ENCODE measurements around the gene COL7A1. TPM values are rescaled to one million over a fixed set of nuclear protein-coding genes. Genes with fewer than 3 reads are reported as not detected.

COL7A1 gene
- total and polyA plus RNA-seq, 2 donors (not counting 1 experiment from before 2014, with no cell fraction given): 0.75 to 2.1 TPM

DNA sequence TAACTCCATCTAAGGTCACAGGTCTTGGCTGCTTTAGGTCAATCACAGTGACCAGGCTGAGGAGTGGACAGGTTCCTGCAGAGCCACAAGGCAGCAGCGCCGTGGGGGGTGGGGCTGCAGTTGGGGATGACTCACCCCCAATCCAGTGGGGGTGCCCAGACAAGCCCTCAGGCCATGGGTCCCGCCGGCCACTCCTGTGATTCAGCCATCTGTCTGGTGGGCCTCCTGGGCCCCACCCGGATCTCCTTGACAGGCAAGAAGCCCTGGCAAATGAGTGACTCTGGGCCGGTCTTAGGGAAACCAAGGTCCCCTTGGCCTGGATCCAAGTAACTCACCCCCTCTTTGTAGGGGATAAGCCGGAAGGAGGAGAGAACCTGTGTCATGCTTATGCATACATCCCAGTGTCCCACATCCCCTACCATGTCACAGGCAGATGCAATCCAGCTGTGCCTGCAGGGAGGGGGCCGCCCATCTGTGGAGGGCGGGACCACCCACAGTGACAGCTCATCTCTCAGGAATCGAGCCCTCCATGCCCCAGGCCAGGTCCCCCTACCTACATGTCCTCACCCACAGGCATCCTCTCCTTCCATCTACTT lies 495 bp upstream of the COL7A1 start:
- ChIA-PET POLR2A (no interaction called here), CTCF (no interaction called here)
- H3K4me1 ChIP-seq (ENCODE audit: control insufficient read depth in 2 of 2, insufficient read depth in 2 of 2, low read length in 2 of 2): peaks cover 4 to 9% of the 10 kb centered on the region in 2 donors
- Mint-ChIP-seq H3K9me3 (ENCODE audit: insufficient read depth) (no peaks in the 10 kb centered on the region), H3K27me3 (peaks cover 21% of the 10 kb centered on the region), H3K4me1 (peaks cover 9% of the 10 kb centered on the region), H3K4me3 (no peak overlapping the region), H3K27ac (no peak overlapping the region)
- H3K9me3 ChIP-seq (ENCODE audit: control extremely low read depth in 1 of 3, control insufficient read depth in 2 of 3, insufficient read depth in 1 of 3, low read length in 2 of 3): no peaks in the 10 kb centered on the region
- H3K27ac ChIP-seq (ENCODE audit: low read length in 2 of 2): no peak overlapping the region
- no peak overlapping the region for H3K9ac ChIP-seq (ENCODE audit: low read length)
- no peak overlapping the region for H2AFZ ChIP-seq (ENCODE audit: insufficient read depth, low read depth, low read length, poor library complexity, severe bottlenecking)
- ATAC-seq (ENCODE audit: low read depth) (peak; percentile 13), DNase-seq (no peak)
- H3K4me2 ChIP-seq (replicated peaks; ENCODE audit: low read depth, low read length, poor library complexity, severe bottlenecking): peak overlapping the region; percentile 53
- TF ChIP-seq, protein P1, sequence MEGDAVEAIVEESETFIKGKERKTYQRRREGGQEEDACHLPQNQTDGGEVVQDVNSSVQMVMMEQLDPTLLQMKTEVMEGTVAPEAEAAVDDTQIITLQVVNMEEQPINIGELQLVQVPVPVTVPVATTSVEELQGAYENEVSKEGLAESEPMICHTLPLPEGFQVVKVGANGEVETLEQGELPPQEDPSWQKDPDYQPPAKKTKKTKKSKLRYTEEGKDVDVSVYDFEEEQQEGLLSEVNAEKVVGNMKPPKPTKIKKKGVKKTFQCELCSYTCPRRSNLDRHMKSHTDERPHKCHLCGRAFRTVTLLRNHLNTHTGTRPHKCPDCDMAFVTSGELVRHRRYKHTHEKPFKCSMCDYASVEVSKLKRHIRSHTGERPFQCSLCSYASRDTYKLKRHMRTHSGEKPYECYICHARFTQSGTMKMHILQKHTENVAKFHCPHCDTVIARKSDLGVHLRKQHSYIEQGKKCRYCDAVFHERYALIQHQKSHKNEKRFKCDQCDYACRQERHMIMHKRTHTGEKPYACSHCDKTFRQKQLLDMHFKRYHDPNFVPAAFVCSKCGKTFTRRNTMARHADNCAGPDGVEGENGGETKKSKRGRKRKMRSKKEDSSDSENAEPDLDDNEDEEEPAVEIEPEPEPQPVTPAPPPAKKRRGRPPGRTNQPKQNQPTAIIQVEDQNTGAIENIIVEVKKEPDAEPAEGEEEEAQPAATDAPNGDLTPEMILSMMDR (IDR thresholded peaks at IDR 0.05): no peak
- TF ChIP-seq EZH2 (IDR thresholded peaks at IDR 0.05; ENCODE audit: borderline replicate concordance, insufficient read depth, low read depth, low read length, poor library complexity, severe bottlenecking): no peak
- WGBS (ENCODE audit: insufficient coverage): 53% methylated on average over 5 of the region's 10 CpGs
- no peak overlapping the region for H3K4me3 ChIP-seq (ENCODE audit: control extremely low read depth in 1 of 5, extremely low read depth in 1 of 5, insufficient read depth in 1 of 5, low read depth in 2 of 5, low read length in 4 of 5)
- no peaks in the 10 kb centered on the region for H3K79me2 ChIP-seq (ENCODE audit: control insufficient read depth, insufficient read depth, low read length)
- H3K27me3 ChIP-seq (replicated peaks in 1 of 4; ENCODE audit: control extremely low read depth in 1 of 4, control insufficient read depth in 3 of 4, insufficient read depth in 4 of 4, low read length in 3 of 4): peaks cover 0 to 33% (median 6%) of the 10 kb centered on the region in 4 experiments
- H4K20me1 ChIP-seq (ENCODE audit: control insufficient read depth, insufficient read depth, low read length, poor library complexity, severe bottlenecking): no peaks in the 10 kb centered on the region
- intact Hi-C loops (cut with micrococcal nuclease): no loop called here
- peaks cover 0 to 30% of the 10 kb centered on the region in 2 experiments for H3K36me3 ChIP-seq (replicated peaks in 1 of 2; ENCODE audit: control extremely low read depth in 1 of 2, control insufficient read depth in 1 of 2, extremely low read depth in 1 of 2, insufficient read depth in 2 of 2, low read length in 1 of 2)

DNA sequence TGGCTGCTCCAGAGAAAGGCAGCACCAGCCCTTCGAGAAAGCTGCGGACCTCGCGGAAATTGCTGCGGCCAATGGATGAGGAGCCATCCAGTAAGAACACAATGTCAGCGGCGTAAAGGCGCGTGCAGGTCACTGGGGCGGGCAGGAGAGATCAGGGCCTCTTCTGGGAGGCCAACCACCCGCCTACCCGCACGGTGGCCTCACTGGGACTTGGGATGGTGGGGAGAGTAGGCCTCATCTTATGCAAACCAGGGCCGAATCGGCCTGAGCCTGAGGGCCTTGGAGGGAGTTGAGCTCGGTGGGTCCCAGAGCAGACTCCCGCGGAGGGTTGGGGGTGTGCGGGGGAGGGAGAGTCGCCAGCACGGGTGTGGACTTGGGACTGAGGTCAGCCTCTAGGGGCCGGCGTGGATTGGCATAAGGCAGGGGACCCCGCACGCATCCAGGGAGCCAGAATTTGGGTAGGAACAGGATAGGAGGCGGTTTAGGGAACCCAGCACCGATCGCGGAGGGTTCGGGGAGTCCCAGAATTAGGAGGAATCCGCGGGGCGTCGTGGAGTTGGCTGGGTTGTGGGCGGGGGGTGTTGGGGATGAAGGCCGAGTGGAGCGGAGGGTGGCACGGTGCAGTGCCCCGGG lies 596 bp downstream of the COL7A1 start:
- ATAC-seq (ENCODE audit: low read depth) (no peak), DNase-seq (no peak)
- H3K4me2 ChIP-seq (replicated peaks; ENCODE audit: low read depth, low read length, poor library complexity, severe bottlenecking): peak overlapping the region; percentile 53
- ChIA-PET CTCF (no interaction called here), POLR2A (no interaction called here)
- no peaks in the 10 kb centered on the region for H3K9me3 Mint-ChIP-seq (ENCODE audit: insufficient read depth)
- H4K20me1 ChIP-seq (ENCODE audit: control insufficient read depth, insufficient read depth, low read length, poor library complexity, severe bottlenecking): no peaks in the 10 kb centered on the region
- H3K9ac ChIP-seq (ENCODE audit: low read length): no peak overlapping the region
- H3K79me2 ChIP-seq (ENCODE audit: control insufficient read depth, insufficient read depth, low read length): no peaks in the 10 kb centered on the region
- no peak overlapping the region for H3K27ac ChIP-seq (ENCODE audit: low read length in 2 of 2)
- peaks cover 9% of the 10 kb centered on the region for H3K4me1 Mint-ChIP-seq
- H2AFZ ChIP-seq (ENCODE audit: insufficient read depth, low read depth, low read length, poor library complexity, severe bottlenecking): peak overlapping the region; percentile 38
- H3K36me3 ChIP-seq (replicated peaks in 1 of 2; ENCODE audit: control extremely low read depth in 1 of 2, control insufficient read depth in 1 of 2, extremely low read depth in 1 of 2, insufficient read depth in 2 of 2, low read length in 1 of 2): peaks cover 0 to 19% of the 10 kb centered on the region in 2 experiments
- H3K9me3 ChIP-seq (ENCODE audit: control extremely low read depth in 1 of 3, control insufficient read depth in 2 of 3, insufficient read depth in 1 of 3, low read length in 2 of 3): no peaks in the 10 kb centered on the region
- peaks cover 4 to 9% of the 10 kb centered on the region in 2 donors for H3K4me1 ChIP-seq (ENCODE audit: control insufficient read depth in 2 of 2, insufficient read depth in 2 of 2, low read length in 2 of 2)
- H3K4me3 Mint-ChIP-seq: peak overlapping the region; percentile 45
- WGBS (ENCODE audit: insufficient coverage): 30% methylated on average over 36 of the region's 39 CpGs
- peaks cover 0 to 33% (median 6%) of the 10 kb centered on the region in 4 experiments for H3K27me3 ChIP-seq (replicated peaks in 1 of 4; ENCODE audit: control extremely low read depth in 1 of 4, control insufficient read depth in 3 of 4, insufficient read depth in 4 of 4, low read length in 3 of 4)
- H3K27me3 Mint-ChIP-seq: peaks cover 29% of the 10 kb centered on the region
- H3K4me3 ChIP-seq (ENCODE audit: control extremely low read depth in 1 of 5, extremely low read depth in 1 of 5, insufficient read depth in 1 of 5, low read depth in 2 of 5, low read length in 4 of 5): no peak overlapping the region
- TF ChIP-seq, protein P1 (IDR thresholded peaks at IDR 0.05): no peak
- no peak for TF ChIP-seq EZH2 (IDR thresholded peaks at IDR 0.05; ENCODE audit: borderline replicate concordance, insufficient read depth, low read depth, low read length, poor library complexity, severe bottlenecking)
- no peak overlapping the region for H3K27ac Mint-ChIP-seq
- intact Hi-C loops (cut with micrococcal nuclease): no loop called here

All from B cell (primary cell).